ENCODE results near the gene SIGLEC7. TPM values are rescaled to one million over a fixed set of nuclear protein-coding genes. Genes with fewer than 3 reads are reported as not detected.

The SIGLEC7 gene
- total and polyA plus RNA-seq, 10 of the 15 experiments (the other 5 are each of a cell fraction or from before 2014, with no cell fraction given): 0.15 TPM; not detected in 9

GRCh38 chr19:51093101-51093500 is 49.0 kb upstream of the SIGLEC7 start:
- Histone ChIP-seq H3K9me3 (replicated peaks; ENCODE audit: control insufficient read depth, insufficient read depth, low read length) (no peaks in the 10 kb centered on the region), H3K36me3 (ENCODE audit: control insufficient read depth in 2 of 2, insufficient read depth in 2 of 2, low read length in 1 of 2) (peaks cover 0 to 4% of the 10 kb centered on the region in 2 experiments; a peak in 2 of 4 replicates), H3K9ac (ENCODE audit: control insufficient read depth, insufficient read depth, low read length) (no peak overlapping the region), H2AFZ (ENCODE audit: control insufficient read depth, low read depth, low read length) (no peak overlapping the region), H4K20me1 (ENCODE audit: control insufficient read depth, insufficient read depth) (no peaks in the 10 kb centered on the region; the same call in 1 of the 2 replicates), H3K4me1 (ENCODE audit: control insufficient read depth, insufficient read depth, low read length) (no peaks in the 10 kb centered on the region), H3K27ac (ENCODE audit: control insufficient read depth, insufficient read depth) (no peak overlapping the region), H3K27me3 (replicated peaks in 1 of 2; ENCODE audit: control insufficient read depth in 2 of 2, insufficient read depth in 2 of 2, low read length in 1 of 2) (no peaks in the 10 kb centered on the region), H3K4me2 (ENCODE audit: control insufficient read depth, insufficient read depth) (no peak overlapping the region), H3K4me3 (no peak overlapping the region), H3K79me2 (ENCODE audit: control insufficient read depth, insufficient read depth, low read length) (no peaks in the 10 kb centered on the region)
- BruUV-seq (replicated peaks): no TSS peak
- 79% methylated on average over 8 of the region's 8 CpGs for WGBS (ENCODE audit: insufficient coverage, insufficient replicate concordance, low lambda C conversion rate, missing lambda C conversion rate)
- ChIA-PET RAD21 (ENCODE audit: unreplicated experiment) (no interaction called here), POLR2A (no interaction called here), CTCF (no interaction called here), SMC1A (ENCODE audit: uncharacterized antibody, unreplicated experiment) (no interaction called here)
- in situ Hi-C loops (cut with MboI) (loop anchor here (10.0 kb wide), 1 partner anchor 158 kb away; no protein-coding TSS in a partner anchor), intact Hi-C loops (cut with micrococcal nuclease; ENCODE audit: unreplicated experiment) (loop anchor here (5.0 kb wide), 1 partner anchor 161 kb away; no protein-coding TSS in a partner anchor)
- no peak for ATAC-seq
- no peak for DNase-seq (ENCODE audit: low read depth, low spot score)
- TF ChIP-seq CBX5 (IDR thresholded peaks at IDR 0.05; ENCODE audit: low read depth) (no peak), CHD1 (IDR thresholded peaks at IDR 0.05; ENCODE audit: low read depth, low read length) (no peak), KDM1A (IDR thresholded peaks at IDR 0.05; ENCODE audit: borderline replicate concordance) (no peak), NFYA (IDR thresholded peaks at IDR 0.05; ENCODE audit: borderline replicate concordance, low read depth, low read length) (no peak), RBBP5 (conservative IDR thresholded peaks at IDR 0.05) (no peak), BMI1 (IDR thresholded peaks at IDR 0.05; ENCODE audit: borderline replicate concordance) (no peak), CTCF (IDR thresholded peaks at IDR 0.05 in 2 of 3, conservative IDR thresholded peaks at IDR 0.05 in 1 of 3; ENCODE audit: control insufficient read depth in 2 of 3, extremely low read depth in 1 of 3, insufficient read depth in 1 of 3, low read depth in 3 of 3, low read length in 3 of 3) (no peak), YBX1 (IDR thresholded peaks at IDR 0.05) (no peak), TCF3 (IDR thresholded peaks at IDR 0.05; ENCODE audit: borderline replicate concordance, insufficient read depth, low read depth, low read length) (no peak), MYC (IDR thresholded peaks at IDR 0.05; ENCODE audit: insufficient read depth, insufficient read length, insufficient replicate concordance, low read length, severe bottlenecking) (no peak), MTA2 (IDR thresholded peaks at IDR 0.05; ENCODE audit: low read depth) (no peak), SUZ12 (IDR thresholded peaks at IDR 0.05; ENCODE audit: unreplicated experiment) (no peak)
- TF ChIP-seq, protein P1, sequence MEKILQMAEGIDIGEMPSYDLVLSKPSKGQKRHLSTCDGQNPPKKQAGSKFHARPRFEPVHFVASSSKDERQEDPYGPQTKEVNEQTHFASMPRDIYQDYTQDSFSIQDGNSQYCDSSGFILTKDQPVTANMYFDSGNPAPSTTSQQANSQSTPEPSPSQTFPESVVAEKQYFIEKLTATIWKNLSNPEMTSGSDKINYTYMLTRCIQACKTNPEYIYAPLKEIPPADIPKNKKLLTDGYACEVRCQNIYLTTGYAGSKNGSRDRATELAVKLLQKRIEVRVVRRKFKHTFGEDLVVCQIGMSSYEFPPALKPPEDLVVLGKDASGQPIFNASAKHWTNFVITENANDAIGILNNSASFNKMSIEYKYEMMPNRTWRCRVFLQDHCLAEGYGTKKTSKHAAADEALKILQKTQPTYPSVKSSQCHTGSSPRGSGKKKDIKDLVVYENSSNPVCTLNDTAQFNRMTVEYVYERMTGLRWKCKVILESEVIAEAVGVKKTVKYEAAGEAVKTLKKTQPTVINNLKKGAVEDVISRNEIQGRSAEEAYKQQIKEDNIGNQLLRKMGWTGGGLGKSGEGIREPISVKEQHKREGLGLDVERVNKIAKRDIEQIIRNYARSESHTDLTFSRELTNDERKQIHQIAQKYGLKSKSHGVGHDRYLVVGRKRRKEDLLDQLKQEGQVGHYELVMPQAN (conservative IDR thresholded peaks at IDR 0.05): no peak
- TF ChIP-seq, protein P2, sequence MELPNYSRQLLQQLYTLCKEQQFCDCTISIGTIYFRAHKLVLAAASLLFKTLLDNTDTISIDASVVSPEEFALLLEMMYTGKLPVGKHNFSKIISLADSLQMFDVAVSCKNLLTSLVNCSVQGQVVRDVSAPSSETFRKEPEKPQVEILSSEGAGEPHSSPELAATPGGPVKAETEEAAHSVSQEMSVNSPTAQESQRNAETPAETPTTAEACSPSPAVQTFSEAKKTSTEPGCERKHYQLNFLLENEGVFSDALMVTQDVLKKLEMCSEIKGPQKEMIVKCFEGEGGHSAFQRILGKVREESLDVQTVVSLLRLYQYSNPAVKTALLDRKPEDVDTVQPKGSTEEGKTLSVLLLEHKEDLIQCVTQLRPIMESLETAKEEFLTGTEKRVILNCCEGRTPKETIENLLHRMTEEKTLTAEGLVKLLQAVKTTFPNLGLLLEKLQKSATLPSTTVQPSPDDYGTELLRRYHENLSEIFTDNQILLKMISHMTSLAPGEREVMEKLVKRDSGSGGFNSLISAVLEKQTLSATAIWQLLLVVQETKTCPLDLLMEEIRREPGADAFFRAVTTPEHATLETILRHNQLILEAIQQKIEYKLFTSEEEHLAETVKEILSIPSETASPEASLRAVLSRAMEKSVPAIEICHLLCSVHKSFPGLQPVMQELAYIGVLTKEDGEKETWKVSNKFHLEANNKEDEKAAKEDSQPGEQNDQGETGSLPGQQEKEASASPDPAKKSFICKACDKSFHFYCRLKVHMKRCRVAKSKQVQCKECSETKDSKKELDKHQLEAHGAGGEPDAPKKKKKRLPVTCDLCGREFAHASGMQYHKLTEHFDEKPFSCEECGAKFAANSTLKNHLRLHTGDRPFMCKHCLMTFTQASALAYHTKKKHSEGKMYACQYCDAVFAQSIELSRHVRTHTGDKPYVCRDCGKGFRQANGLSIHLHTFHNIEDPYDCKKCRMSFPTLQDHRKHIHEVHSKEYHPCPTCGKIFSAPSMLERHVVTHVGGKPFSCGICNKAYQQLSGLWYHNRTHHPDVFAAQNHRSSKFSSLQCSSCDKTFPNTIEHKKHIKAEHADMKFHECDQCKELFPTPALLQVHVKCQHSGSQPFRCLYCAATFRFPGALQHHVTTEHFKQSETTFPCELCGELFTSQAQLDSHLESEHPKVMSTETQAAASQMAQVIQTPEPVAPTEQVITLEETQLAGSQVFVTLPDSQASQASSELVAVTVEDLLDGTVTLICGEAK (IDR thresholded peaks at IDR 0.05; ENCODE audit: borderline replicate concordance): no peak
- no peak for FAIRE-seq

Data from GM12878 (cell line).